Loucy (cell line): ENCODE measurements around the gene CEP57L1.

Experiments used
- H2AFZ ChIP-seq: fragments of 200-600 bp; sonication (generic); 2 replicates; pipeline ENCODE4 v1.6.0; 2016; ENCODE audit warnings: antibody characterized with exemption, mild to moderate bottlenecking, low read length, moderate library complexity
- H3F3A ChIP-seq: fragments of 200-600 bp; 2 replicates; pipeline ENCODE4 v1.6.0; 2016; ENCODE audit warnings: antibody characterized with exemption, low read depth, mild to moderate bottlenecking
- H3K27me3 ChIP-seq: fragments of 200-600 bp; sonication (generic); 2 replicates; pipeline ENCODE4 v1.6.1; 2014; ENCODE audit warnings: low read length, mild to moderate bottlenecking; ENCODE audit not compliant: insufficient read depth, poor library complexity, severe bottlenecking
- H3K36me3 ChIP-seq: fragments of 200-600 bp; sonication (generic); 2 replicates; pipeline ENCODE4 v1.6.1; 2016; ENCODE audit warnings: low read length; ENCODE audit not compliant: insufficient read depth
- H3K4me1 ChIP-seq: fragments of 200-600 bp; sonication (generic); 2 replicates; pipeline ENCODE4 v1.5.1; 2014; ENCODE audit warnings: low read length, mild to moderate bottlenecking; ENCODE audit not compliant: insufficient read depth, poor library complexity, severe bottlenecking
- H3K4me2 ChIP-seq: fragments of 200-600 bp; sonication (generic); 2 replicates; pipeline ENCODE4 v1.6.0; 2014; ENCODE audit warnings: antibody characterized with exemption, low read length, low read depth, mild to moderate bottlenecking; ENCODE audit not compliant: poor library complexity, severe bottlenecking
- H3K4me3 ChIP-seq: fragments of 200-600 bp; sonication (generic); 2 replicates; pipeline ENCODE4 v1.5.1; 2014; ENCODE audit warnings: low read length, mild to moderate bottlenecking, mixed read lengths; ENCODE audit not compliant: poor library complexity, severe bottlenecking
- H3K79me2 ChIP-seq: fragments of 200-600 bp; sonication (generic); 2 replicates; pipeline ENCODE4 v1.6.1; 2014; ENCODE audit warnings: low read length; ENCODE audit not compliant: insufficient read depth
- H3K9ac ChIP-seq: fragments of 200-600 bp; sonication (generic); 2 replicates; pipeline ENCODE4 v1.6.0; 2014; ENCODE audit warnings: mild to moderate bottlenecking, low read depth, low read length, moderate library complexity; ENCODE audit not compliant: poor library complexity, severe bottlenecking
- H3K9me2 ChIP-seq: fragments of 200-600 bp; sonication (generic); replicated peaks from 2 replicates; pipeline ENCODE4 v1.6.1; 2016; ENCODE audit warnings: low read depth, low read length, mixed read lengths
- H3K9me3 ChIP-seq: fragments of 200-600 bp; sonication (generic); 2 replicates; pipeline ENCODE4 v1.6.1; 2014; ENCODE audit warnings: mild to moderate bottlenecking, antibody characterized with exemption, low read length, low read depth; ENCODE audit not compliant: insufficient read depth
- H4K20me1 ChIP-seq: fragments of 200-600 bp; sonication (generic); 2 replicates; pipeline ENCODE4 v1.6.0; 2014; ENCODE audit warnings: antibody characterized with exemption, low read length, mild to moderate bottlenecking; ENCODE audit not compliant: insufficient read depth, poor library complexity, severe bottlenecking
- EZH2phosphoT487 ChIP-seq: fragments of 200-600 bp; IDR thresholded peaks from 2 replicates; pipeline ENCODE4 v1.6.1; 2018; ENCODE audit warnings: antibody characterized with exemption, mild to moderate bottlenecking, moderate library complexity, borderline replicate concordance
- TF ChIP-seq, protein P1 (sequence below): fragments of 200-600 bp; sonication (generic); conservative IDR thresholded peaks from 2 replicates; pipeline ENCODE4 v1.5.1; 2014; ENCODE audit warnings: mild to moderate bottlenecking, antibody characterized with exemption, low read length

CEP57L1 gene

DNA sequence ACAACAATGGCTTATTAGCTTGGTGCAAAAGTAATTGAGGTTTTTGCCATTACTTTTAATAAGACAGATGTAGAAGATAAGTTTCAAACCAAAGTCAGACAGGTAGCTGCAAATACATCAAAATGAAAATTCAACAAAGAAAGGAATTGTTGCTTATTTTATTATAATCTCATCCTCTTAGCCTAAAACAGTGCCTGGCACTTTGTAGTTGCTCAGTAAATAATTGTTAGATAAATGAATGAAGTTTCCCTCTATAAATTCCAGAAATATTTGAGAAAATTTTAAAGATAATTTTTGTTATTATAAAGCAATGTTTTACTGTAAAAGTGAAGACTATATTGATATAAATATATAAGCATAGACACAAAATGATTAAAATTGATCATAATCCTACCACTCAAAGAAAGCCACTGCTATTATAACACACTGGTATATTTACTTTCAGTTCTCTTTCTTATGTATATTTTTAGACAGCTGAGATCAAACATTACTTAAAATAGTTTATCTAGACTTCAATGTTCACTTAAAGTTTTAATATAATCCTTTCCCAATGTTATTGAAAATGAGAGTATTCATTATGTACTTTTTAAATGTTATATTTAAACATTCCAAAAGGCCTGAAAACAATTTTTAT, 43.2 kb upstream of the CEP57L1 start:
- Histone ChIP-seq H2AFZ (no peak overlapping the region), H3K4me3 (no peak overlapping the region), H3K4me2 (peak overlapping the region; percentile 15), H3K36me3 (no peaks in the 10 kb centered on the region; the same call in 1 of the 2 replicates), H3K9me3 (no peaks in the 10 kb centered on the region), H4K20me1 (no peaks in the 10 kb centered on the region), H3K4me1 (peaks cover 47% of the 10 kb centered on the region), H3K79me2 (peaks cover 30% of the 10 kb centered on the region; the same call in 1 of the 2 replicates), H3F3A (no peaks in the 10 kb centered on the region), H3K9ac (no peak overlapping the region), H3K27me3 (no peaks in the 10 kb centered on the region), H3K9me2 (no peaks in the 10 kb centered on the region)
- TF ChIP-seq EZH2phosphoT487, result no peak
- TF ChIP-seq, protein P1, sequence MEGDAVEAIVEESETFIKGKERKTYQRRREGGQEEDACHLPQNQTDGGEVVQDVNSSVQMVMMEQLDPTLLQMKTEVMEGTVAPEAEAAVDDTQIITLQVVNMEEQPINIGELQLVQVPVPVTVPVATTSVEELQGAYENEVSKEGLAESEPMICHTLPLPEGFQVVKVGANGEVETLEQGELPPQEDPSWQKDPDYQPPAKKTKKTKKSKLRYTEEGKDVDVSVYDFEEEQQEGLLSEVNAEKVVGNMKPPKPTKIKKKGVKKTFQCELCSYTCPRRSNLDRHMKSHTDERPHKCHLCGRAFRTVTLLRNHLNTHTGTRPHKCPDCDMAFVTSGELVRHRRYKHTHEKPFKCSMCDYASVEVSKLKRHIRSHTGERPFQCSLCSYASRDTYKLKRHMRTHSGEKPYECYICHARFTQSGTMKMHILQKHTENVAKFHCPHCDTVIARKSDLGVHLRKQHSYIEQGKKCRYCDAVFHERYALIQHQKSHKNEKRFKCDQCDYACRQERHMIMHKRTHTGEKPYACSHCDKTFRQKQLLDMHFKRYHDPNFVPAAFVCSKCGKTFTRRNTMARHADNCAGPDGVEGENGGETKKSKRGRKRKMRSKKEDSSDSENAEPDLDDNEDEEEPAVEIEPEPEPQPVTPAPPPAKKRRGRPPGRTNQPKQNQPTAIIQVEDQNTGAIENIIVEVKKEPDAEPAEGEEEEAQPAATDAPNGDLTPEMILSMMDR, result no peak

DNA sequence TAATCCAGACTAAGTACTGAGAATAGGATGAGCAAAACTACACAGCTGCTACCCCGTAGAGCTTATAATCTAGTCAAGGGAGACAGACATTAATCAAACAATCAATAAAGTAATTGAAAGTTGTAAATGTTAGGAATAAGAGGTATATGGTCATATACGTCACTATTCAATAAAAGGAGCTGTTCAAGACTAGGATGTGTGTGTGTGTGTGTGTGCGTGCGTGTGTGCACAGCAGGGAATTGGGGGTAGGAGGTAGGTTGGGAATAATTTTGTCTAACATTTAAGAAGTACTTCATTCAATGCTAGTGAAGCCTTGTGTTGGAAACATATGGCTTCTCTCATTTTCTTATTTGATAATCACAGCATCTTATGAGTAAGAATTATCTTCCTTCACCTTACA, 42.5 kb upstream of the CEP57L1 start:
- Histone ChIP-seq H2AFZ (no peak overlapping the region), H3K4me1 (peaks cover 47% of the 10 kb centered on the region), H3K79me2 (peaks cover 30% of the 10 kb centered on the region; the same call in 1 of the 2 replicates), H3K36me3 (no peaks in the 10 kb centered on the region; the same call in 1 of the 2 replicates), H3K4me2 (peak overlapping the region; percentile 1), H4K20me1 (no peaks in the 10 kb centered on the region), H3K4me3 (no peak overlapping the region), H3K9ac (no peak overlapping the region), H3F3A (no peaks in the 10 kb centered on the region), H3K9me2 (no peaks in the 10 kb centered on the region), H3K9me3 (no peaks in the 10 kb centered on the region), H3K27me3 (no peaks in the 10 kb centered on the region)
- no peak for TF ChIP-seq EZH2phosphoT487
- TF ChIP-seq, protein P1, result no peak

DNA sequence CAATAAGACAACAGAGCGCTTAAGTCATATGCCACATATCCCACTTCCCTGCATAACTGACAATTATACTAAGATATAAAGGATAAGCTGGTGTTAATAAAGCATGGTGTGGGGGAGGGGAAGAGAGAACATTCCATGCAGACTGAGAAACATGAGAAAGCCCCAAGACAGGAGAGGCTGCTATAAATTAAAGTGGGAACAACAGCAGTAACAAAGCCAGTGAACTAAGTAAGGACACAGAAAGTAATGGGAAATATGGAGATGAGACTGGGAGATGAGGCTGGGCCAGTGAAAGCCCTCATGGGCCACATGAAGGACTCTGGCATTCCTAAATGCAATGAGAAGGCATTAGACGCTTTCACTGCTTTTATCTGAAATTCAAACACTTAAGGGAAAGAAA, 42.0 kb upstream of the CEP57L1 start:
- Histone ChIP-seq H3K4me2 (no peak overlapping the region), H3F3A (no peaks in the 10 kb centered on the region), H3K27me3 (no peaks in the 10 kb centered on the region), H3K9me3 (no peaks in the 10 kb centered on the region), H3K9ac (no peak overlapping the region), H2AFZ (no peak overlapping the region), H3K36me3 (no peaks in the 10 kb centered on the region; the same call in 1 of the 2 replicates), H4K20me1 (no peaks in the 10 kb centered on the region), H3K4me3 (no peak overlapping the region), H3K4me1 (peaks cover 45% of the 10 kb centered on the region), H3K9me2 (no peaks in the 10 kb centered on the region), H3K79me2 (peaks cover 30% of the 10 kb centered on the region; the same call in 1 of the 2 replicates)
- TF ChIP-seq, protein P1, result no peak
